ENCODE measurements around the gene DDX24.

Gene DDX24

GRCh38 chr14:93999573-93999972 is 81.4 kb downstream of the DDX24 start:
- Histone ChIP-seq H3K79me2 (ENCODE audit: control insufficient read depth, low read length) (no peaks in the 10 kb centered on the region), H3K27ac (ENCODE audit: low read depth, low read length) (no peak overlapping the region), H3K4me2 (ENCODE audit: low read length) (no peak overlapping the region), H3K4me3 (ENCODE audit: low read length) (no peak overlapping the region), H3K9me3 (ENCODE audit: control insufficient read depth, insufficient read depth, low read length) (no peaks in the 10 kb centered on the region), H3F3A (ENCODE audit: control insufficient read depth, insufficient read depth) (no peaks in the 10 kb centered on the region), H3K9me2 (replicated peaks; ENCODE audit: control insufficient read depth, low read length) (no peaks in the 10 kb centered on the region), H4K20me1 (ENCODE audit: control insufficient read depth, insufficient read depth, low read depth, low read length) (no peaks in the 10 kb centered on the region), H3K4me1 (ENCODE audit: control insufficient read depth, low read length) (peaks cover 8% of the 10 kb centered on the region), H3K36me3 (ENCODE audit: control insufficient read depth, low read length) (no peaks in the 10 kb centered on the region), H3K27me3 (ENCODE audit: control insufficient read depth, low read length) (peaks cover 3% of the 10 kb centered on the region; the same call in 1 of the 2 replicates)
- TF ChIP-seq EZH2phosphoT487 (IDR thresholded peaks at IDR 0.05; ENCODE audit: borderline replicate concordance, low read length) (no peak), CTCF (IDR thresholded peaks at IDR 0.05; ENCODE audit: low read depth, low read length, poor library complexity, severe bottlenecking) (no peak)

- H3K36me3 ChIP-seq (ENCODE audit: control insufficient read depth, low read length), result no peaks in the 10 kb centered on the region
These were observed 82.1 kb downstream of the DDX24 start for GRCh38 chr14:93998871-93999403.

More at GRCh38 chr14:93998871-93999403, 82.1 kb downstream of the DDX24 start:
- Histone ChIP-seq H3F3A (ENCODE audit: control insufficient read depth, insufficient read depth) (no peaks in the 10 kb centered on the region), H3K4me2 (ENCODE audit: low read length) (no peak overlapping the region), H3K9me2 (replicated peaks; ENCODE audit: control insufficient read depth, low read length) (no peaks in the 10 kb centered on the region), H3K4me3 (ENCODE audit: low read length) (no peak overlapping the region), H3K27me3 (ENCODE audit: control insufficient read depth, low read length) (peaks cover 3% of the 10 kb centered on the region; the same call in 1 of the 2 replicates), H3K9me3 (ENCODE audit: control insufficient read depth, insufficient read depth, low read length) (no peaks in the 10 kb centered on the region), H3K79me2 (ENCODE audit: control insufficient read depth, low read length) (no peaks in the 10 kb centered on the region), H3K4me1 (ENCODE audit: control insufficient read depth, low read length) (peaks cover 8% of the 10 kb centered on the region), H4K20me1 (ENCODE audit: control insufficient read depth, insufficient read depth, low read depth, low read length) (no peaks in the 10 kb centered on the region), H3K27ac (ENCODE audit: low read depth, low read length) (no peak overlapping the region)
- TF ChIP-seq EZH2phosphoT487 (IDR thresholded peaks at IDR 0.05; ENCODE audit: borderline replicate concordance, low read length) (no peak), CTCF (IDR thresholded peaks at IDR 0.05; ENCODE audit: low read depth, low read length, poor library complexity, severe bottlenecking) (no peak)

Measured in DOHH2 (cell line).